ENCODE measurements around the gene XPO6. TPM values are rescaled to one million over a fixed set of nuclear protein-coding genes. Genes with fewer than 3 reads are reported as not detected.
A peak's percentile ranks its signal among the peaks of the same experiment; 100 is the strongest.

XPO6 gene
- total and polyA plus RNA-seq, 4 donors = 52.9 to 172 (median 126) TPM

GRCh38 chr16:28161626-28162025 lies 50.1 kb downstream of the XPO6 start:
- Histone ChIP-seq H3K27ac (ENCODE audit: low read depth in 1 of 2, low read length in 1 of 2) (no peak overlapping the region), H3K9ac (ENCODE audit: insufficient read depth in 1 of 2, low read length in 2 of 2) (no peak overlapping the region), H3K27me3 (ENCODE audit: control insufficient read depth in 3 of 3, insufficient read depth in 3 of 3, low read length in 2 of 3) (no peaks in the 10 kb centered on the region), H3K36me3 (ENCODE audit: control insufficient read depth in 4 of 4, insufficient read depth in 4 of 4, low read length in 4 of 4) (peaks cover 0 to 12% (median 8%) of the 10 kb centered on the region in 4 donors), H3K4me3 (no peak overlapping the region), H3K9me3 (ENCODE audit: control insufficient read depth in 4 of 4, insufficient read depth in 3 of 4, low read length in 3 of 4) (no peaks in the 10 kb centered on the region), H3K4me1 (ENCODE audit: control insufficient read depth in 5 of 5, insufficient read depth in 5 of 5, low read length in 5 of 5) (peaks cover 0 to 7% (median 0%) of the 10 kb centered on the region in 5 donors)
- ATAC-seq (ENCODE audit: insufficient read depth, low FRiP score) (no peak), DNase-seq (no peak)
- TF ChIP-seq, protein P1, sequence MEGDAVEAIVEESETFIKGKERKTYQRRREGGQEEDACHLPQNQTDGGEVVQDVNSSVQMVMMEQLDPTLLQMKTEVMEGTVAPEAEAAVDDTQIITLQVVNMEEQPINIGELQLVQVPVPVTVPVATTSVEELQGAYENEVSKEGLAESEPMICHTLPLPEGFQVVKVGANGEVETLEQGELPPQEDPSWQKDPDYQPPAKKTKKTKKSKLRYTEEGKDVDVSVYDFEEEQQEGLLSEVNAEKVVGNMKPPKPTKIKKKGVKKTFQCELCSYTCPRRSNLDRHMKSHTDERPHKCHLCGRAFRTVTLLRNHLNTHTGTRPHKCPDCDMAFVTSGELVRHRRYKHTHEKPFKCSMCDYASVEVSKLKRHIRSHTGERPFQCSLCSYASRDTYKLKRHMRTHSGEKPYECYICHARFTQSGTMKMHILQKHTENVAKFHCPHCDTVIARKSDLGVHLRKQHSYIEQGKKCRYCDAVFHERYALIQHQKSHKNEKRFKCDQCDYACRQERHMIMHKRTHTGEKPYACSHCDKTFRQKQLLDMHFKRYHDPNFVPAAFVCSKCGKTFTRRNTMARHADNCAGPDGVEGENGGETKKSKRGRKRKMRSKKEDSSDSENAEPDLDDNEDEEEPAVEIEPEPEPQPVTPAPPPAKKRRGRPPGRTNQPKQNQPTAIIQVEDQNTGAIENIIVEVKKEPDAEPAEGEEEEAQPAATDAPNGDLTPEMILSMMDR (IDR thresholded peaks at IDR 0.05; ENCODE audit: control extremely low read depth, extremely low read depth) = no peak

DNA sequence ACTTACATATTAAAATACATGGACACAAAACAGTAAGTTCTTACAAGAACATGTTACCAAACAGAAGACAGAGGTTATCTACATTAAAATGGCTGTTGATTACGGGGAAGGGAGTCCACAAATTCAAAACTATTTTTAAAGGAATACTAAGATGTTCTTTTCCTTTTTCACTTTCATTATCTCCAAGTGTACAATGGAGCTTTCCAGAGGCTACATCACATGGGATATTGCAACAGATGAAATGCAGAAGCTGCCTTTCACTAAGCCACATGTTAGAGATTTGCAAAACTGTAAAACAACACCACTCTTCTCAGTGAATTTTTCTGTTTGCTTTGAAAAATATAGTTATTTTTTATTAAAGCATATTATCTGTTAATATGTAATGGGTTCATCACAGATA lies 53.6 kb downstream of the XPO6 start:
- Histone ChIP-seq H3K9me3 (ENCODE audit: control insufficient read depth in 4 of 4, insufficient read depth in 3 of 4, low read length in 3 of 4) (no peaks in the 10 kb centered on the region), H3K27me3 (ENCODE audit: control insufficient read depth in 3 of 3, insufficient read depth in 3 of 3, low read length in 2 of 3) (no peaks in the 10 kb centered on the region), H3K36me3 (ENCODE audit: control insufficient read depth in 4 of 4, insufficient read depth in 4 of 4, low read length in 4 of 4) (peaks cover 6 to 26% (median 14%) of the 10 kb centered on the region in 4 donors), H3K4me3 (no peak overlapping the region), H3K27ac (ENCODE audit: low read depth in 1 of 2, low read length in 1 of 2) (no peak overlapping the region), H3K4me1 (ENCODE audit: control insufficient read depth in 5 of 5, insufficient read depth in 5 of 5, low read length in 5 of 5) (no peaks in the 10 kb centered on the region), H3K9ac (ENCODE audit: insufficient read depth in 1 of 2, low read length in 2 of 2) (peak overlapping the region in 1 of 2 donors; percentile 38)
- 41 to 67% methylated on average over 1 of the region's 1 CpG for WGBS, 2 donors
- DNase-seq (peak in 1 of 3 donors; percentile 35), ATAC-seq (ENCODE audit: insufficient read depth, low FRiP score) (no peak)
- TF ChIP-seq, protein P1 (IDR thresholded peaks at IDR 0.05; ENCODE audit: control extremely low read depth, extremely low read depth) = no peak

DNA sequence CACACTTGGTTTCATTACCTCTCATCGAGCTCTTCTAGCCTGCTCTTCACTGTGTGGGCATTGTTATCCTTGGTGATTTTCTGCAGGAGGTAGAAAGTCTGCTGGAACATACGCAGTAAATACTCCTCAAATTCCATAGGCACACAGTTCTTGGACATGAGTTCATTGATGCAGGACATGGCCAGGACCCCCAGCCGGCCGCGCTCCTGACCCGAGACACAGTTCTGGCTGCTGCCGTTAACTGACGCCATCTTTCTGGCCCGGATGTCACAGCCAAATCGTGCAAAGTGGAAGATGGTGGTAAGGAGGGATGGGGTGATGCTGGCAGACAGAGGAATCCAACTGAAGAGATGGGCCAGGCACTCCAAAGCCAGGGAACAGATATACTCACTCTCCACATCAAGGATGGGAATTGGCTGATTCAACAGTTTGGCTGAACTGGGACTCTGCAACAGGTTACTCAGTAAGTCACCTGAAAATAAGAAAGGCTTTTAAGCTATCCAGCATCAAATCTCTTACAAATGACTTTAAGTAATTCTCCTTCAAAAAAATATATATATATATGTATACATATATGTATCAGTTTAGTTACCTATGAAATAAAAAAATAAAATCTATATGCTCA lies 55.6 kb downstream of the XPO6 start:
- peaks cover 9 to 34% (median 24%) of the 10 kb centered on the region in 4 donors for H3K36me3 ChIP-seq (ENCODE audit: control insufficient read depth in 4 of 4, insufficient read depth in 4 of 4, low read length in 4 of 4)
- H3K4me1 ChIP-seq (ENCODE audit: control insufficient read depth in 5 of 5, insufficient read depth in 5 of 5, low read length in 5 of 5) = no peaks in the 10 kb centered on the region
- no peaks in the 10 kb centered on the region for H3K9me3 ChIP-seq (ENCODE audit: control insufficient read depth in 4 of 4, insufficient read depth in 3 of 4, low read length in 3 of 4)
- H3K27me3 ChIP-seq (ENCODE audit: control insufficient read depth in 3 of 3, insufficient read depth in 3 of 3, low read length in 2 of 3) = no peaks in the 10 kb centered on the region
- 97 to 98% methylated on average over 10 of the region's 10 CpGs for WGBS, 2 donors
- ATAC-seq (ENCODE audit: insufficient read depth, low FRiP score) = no peak
- TF ChIP-seq, protein P1 (IDR thresholded peaks at IDR 0.05; ENCODE audit: control extremely low read depth, extremely low read depth) = no peak
- no peak overlapping the region for H3K4me3 ChIP-seq
- no peak for DNase-seq
- H3K27ac ChIP-seq (ENCODE audit: low read depth in 1 of 2, low read length in 1 of 2) = no peak overlapping the region
- no peak overlapping the region for H3K9ac ChIP-seq (ENCODE audit: insufficient read depth in 1 of 2, low read length in 2 of 2)

DNA sequence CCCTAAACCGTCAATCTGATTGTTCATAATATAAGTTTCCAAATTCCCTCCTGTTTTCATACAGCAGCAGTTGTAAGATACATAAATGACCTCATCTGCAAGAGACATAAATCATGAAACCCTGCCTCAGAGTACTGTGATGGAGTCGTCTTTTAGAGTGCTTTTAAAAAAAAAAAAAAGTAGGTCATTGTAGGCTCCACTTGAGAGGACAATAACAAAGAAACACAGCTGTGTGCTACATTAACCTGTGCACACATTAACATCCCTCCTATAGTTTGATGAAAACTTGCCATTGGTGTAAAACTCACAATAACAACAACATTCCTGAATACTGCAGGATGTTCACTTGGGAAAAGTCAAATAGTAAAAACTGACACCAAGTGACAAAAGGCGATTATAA lies 56.5 kb downstream of the XPO6 start:
- H3K4me1 ChIP-seq (ENCODE audit: control insufficient read depth in 5 of 5, insufficient read depth in 5 of 5, low read length in 5 of 5) = no peaks in the 10 kb centered on the region
- H3K4me3 ChIP-seq = no peak overlapping the region
- DNase-seq = no peak
- WGBS, 2 donors = 75 to 81% methylated on average over 3 of the region's 3 CpGs
- no peak overlapping the region for H3K27ac ChIP-seq (ENCODE audit: low read depth in 1 of 2, low read length in 1 of 2)
- no peaks in the 10 kb centered on the region for H3K9me3 ChIP-seq (ENCODE audit: control insufficient read depth in 4 of 4, insufficient read depth in 3 of 4, low read length in 3 of 4)
- peaks cover 9 to 35% (median 25%) of the 10 kb centered on the region in 4 donors for H3K36me3 ChIP-seq (ENCODE audit: control insufficient read depth in 4 of 4, insufficient read depth in 4 of 4, low read length in 4 of 4)
- ATAC-seq (ENCODE audit: insufficient read depth, low FRiP score) = no peak
- H3K27me3 ChIP-seq (ENCODE audit: control insufficient read depth in 3 of 3, insufficient read depth in 3 of 3, low read length in 2 of 3) = no peaks in the 10 kb centered on the region
- TF ChIP-seq, protein P1 (IDR thresholded peaks at IDR 0.05; ENCODE audit: control extremely low read depth, extremely low read depth) = no peak
- H3K9ac ChIP-seq (ENCODE audit: insufficient read depth in 1 of 2, low read length in 2 of 2) = no peak overlapping the region
